Gastroesophageal sphincter (tissue), 4 donors: ENCODE results near the gene NRL. TPM values are rescaled to one million over a fixed set of nuclear protein-coding genes. Genes with fewer than 3 reads are reported as not detected.

Experiments used
- ATAC-seq: fragments of 150-250 bp; one replicate; pipeline ENCODE4 v1.9.1; 2016; ENCODE audit warnings: mild to moderate bottlenecking, moderate library complexity
- H3K27ac ChIP-seq, 4 donors: fragments of 200-600 bp; sonication (generic) in 3 of 4; 1 replicate in 3 of 4; 2 replicates in 1 of 4; pipeline ENCODE4 v1.5.1; 2016 to 2019
- H3K27me3 ChIP-seq: fragments of 200-600 bp; sonication (generic); one replicate; pipeline ENCODE4 v1.5.1; 2019
- H3K36me3 ChIP-seq, 2 donors: fragments of 200-600 bp; sonication (generic); one replicate each; pipeline ENCODE4 v1.5.1; 2019; ENCODE audit warnings: control low read depth in 1 of 2
- H3K4me1 ChIP-seq, 3 donors: fragments of 200-600 bp; sonication (generic); 1 replicate in 2 of 3; 2 replicates in 1 of 3; pipeline ENCODE4 v1.5.1; 2016 to 2019; ENCODE audit warnings: control low read depth in 2 of 3
- H3K4me3 ChIP-seq, 2 donors: fragments of 200-600 bp; sonication (generic); one replicate each; pipeline ENCODE4 v1.5.1; 2019; ENCODE audit warnings: mild to moderate bottlenecking in 1 of 2, moderate library complexity in 1 of 2
- H3K9me3 ChIP-seq, 3 donors: fragments of 200-600 bp; sonication (generic); one replicate each; pipeline ENCODE4 v1.5.1; 2017 to 2019; ENCODE audit warnings: control low read depth in 2 of 3
- EP300 ChIP-seq: sonication (generic); formaldehyde crosslinking; IDR thresholded peaks from one replicate; pipeline ENCODE4 v1.6.1; 2017; ENCODE audit warnings: antibody characterized with exemption, mild to moderate bottlenecking
- POLR2A ChIP-seq, 2 donors: fragments of 450-650 bp; IDR thresholded peaks; one replicate each; pipeline ENCODE4 v1.6.1; 2017; ENCODE audit warnings: antibody characterized with exemption in 2 of 2, mild to moderate bottlenecking in 2 of 2, moderate library complexity in 1 of 2
- POLR2AphosphoS5 ChIP-seq: sonication (generic); formaldehyde crosslinking; IDR thresholded peaks from one replicate; pipeline ENCODE4 v1.6.1; 2017; ENCODE audit warnings: antibody characterized with exemption
- WGBS, 2 donors: methylation state at CpG; one replicate each; pipeline ENCODE4 v1.1.5; 2018; ENCODE audit warnings: low coverage in 1 of 2; 5-methylcytosine and 5-hydroxymethylcytosine counted together
- total RNA-seq, 4 donors: library from RNA; depleted of rRNA; stranded (reverse); fragments of >200 nt; gene quantifications; one replicate each; pipeline ENCODE4 v1.1.0, GENCODE V29; 2016
- TF ChIP-seq, protein P1 (sequence below), 4 experiments: fragments of 200-600 bp in 2 of 4; fragments of 450-650 bp in 2 of 4; sonication (generic) in 1 of 4; IDR thresholded peaks; one replicate each; pipeline ENCODE4 v1.5.1; 2017 to 2019; ENCODE audit warnings: antibody characterized with exemption in 4 of 4, mild to moderate bottlenecking in 2 of 4, moderate library complexity in 2 of 4

The NRL gene
- total RNA-seq, 4 donors from 2014 or later: 0.81 to 10.4 (median 5.0) TPM; not detected in 1

GRCh38 chr14:24100982-24101494, 13.7 kb downstream of the NRL start:
- H3K9me3 ChIP-seq: no peaks in the 10 kb centered on the region
- TF ChIP-seq POLR2AphosphoS5 (no peak), EP300 (no peak), POLR2A (IDR thresholded peaks at IDR 0.05) (no peak)
- TF ChIP-seq, protein P1, sequence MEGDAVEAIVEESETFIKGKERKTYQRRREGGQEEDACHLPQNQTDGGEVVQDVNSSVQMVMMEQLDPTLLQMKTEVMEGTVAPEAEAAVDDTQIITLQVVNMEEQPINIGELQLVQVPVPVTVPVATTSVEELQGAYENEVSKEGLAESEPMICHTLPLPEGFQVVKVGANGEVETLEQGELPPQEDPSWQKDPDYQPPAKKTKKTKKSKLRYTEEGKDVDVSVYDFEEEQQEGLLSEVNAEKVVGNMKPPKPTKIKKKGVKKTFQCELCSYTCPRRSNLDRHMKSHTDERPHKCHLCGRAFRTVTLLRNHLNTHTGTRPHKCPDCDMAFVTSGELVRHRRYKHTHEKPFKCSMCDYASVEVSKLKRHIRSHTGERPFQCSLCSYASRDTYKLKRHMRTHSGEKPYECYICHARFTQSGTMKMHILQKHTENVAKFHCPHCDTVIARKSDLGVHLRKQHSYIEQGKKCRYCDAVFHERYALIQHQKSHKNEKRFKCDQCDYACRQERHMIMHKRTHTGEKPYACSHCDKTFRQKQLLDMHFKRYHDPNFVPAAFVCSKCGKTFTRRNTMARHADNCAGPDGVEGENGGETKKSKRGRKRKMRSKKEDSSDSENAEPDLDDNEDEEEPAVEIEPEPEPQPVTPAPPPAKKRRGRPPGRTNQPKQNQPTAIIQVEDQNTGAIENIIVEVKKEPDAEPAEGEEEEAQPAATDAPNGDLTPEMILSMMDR (IDR thresholded peaks at IDR 0.05): no peak
- H3K4me3 ChIP-seq: no peak overlapping the region
- H3K27me3 ChIP-seq: no peaks in the 10 kb centered on the region
- H3K4me1 ChIP-seq: no peaks in the 10 kb centered on the region
- WGBS, 2 donors: no CpG with 5 or more reads among the region's 3 CpGs
- no peak overlapping the region for H3K27ac ChIP-seq
- H3K36me3 ChIP-seq: peaks cover 0 to 54% of the 10 kb centered on the region in 2 donors
- ATAC-seq: no peak

- Histone ChIP-seq H3K4me3 (no peak overlapping the region), H3K27ac (no peak overlapping the region), H3K36me3 (peaks cover 0 to 54% of the 10 kb centered on the region in 2 donors), H3K27me3 (no peaks in the 10 kb centered on the region), H3K9me3 (no peaks in the 10 kb centered on the region), H3K4me1 (peaks cover 0 to 5% (median 2%) of the 10 kb centered on the region in 3 donors)
- TF ChIP-seq POLR2A (IDR thresholded peaks at IDR 0.05) (no peak), POLR2AphosphoS5 (no peak), EP300 (no peak)
- TF ChIP-seq, protein P1 (IDR thresholded peaks at IDR 0.05): no peak
- 83 to 100% methylated on average over 1 to 3 of the region's 4 CpGs for WGBS, 2 donors
- no peak for ATAC-seq
These were observed 14.4 kb downstream of the NRL start for GRCh38 chr14:24100197-24100981.

- Histone ChIP-seq H3K27me3 (no peaks in the 10 kb centered on the region), H3K36me3 (peaks cover 0 to 50% of the 10 kb centered on the region in 2 donors), H3K27ac (no peak overlapping the region), H3K9me3 (no peaks in the 10 kb centered on the region), H3K4me3 (no peak overlapping the region), H3K4me1 (peaks cover 0 to 17% (median 8%) of the 10 kb centered on the region in 3 donors)
- whole genome bisulfite sequencing, 2 donors: no CpG with 5 or more reads among the region's 17 CpGs
- ATAC-seq: no peak
- TF ChIP-seq EP300 (no peak), POLR2AphosphoS5 (no peak), POLR2A (IDR thresholded peaks at IDR 0.05) (no peak)
- TF ChIP-seq, protein P1 (IDR thresholded peaks at IDR 0.05): no peak
These were observed 15.6 kb downstream of the NRL start for GRCh38 chr14:24098927-24099813.

GRCh38 chr14:24098229-24098926, 16.4 kb downstream of the NRL start:
- ATAC-seq: no peak
- TF ChIP-seq POLR2A (IDR thresholded peaks at IDR 0.05) (no peak), POLR2AphosphoS5 (no peak), EP300 (no peak)
- TF ChIP-seq, protein P1 (IDR thresholded peaks at IDR 0.05): no peak
- no peak overlapping the region for H3K27ac ChIP-seq
- no peaks in the 10 kb centered on the region for H3K27me3 ChIP-seq
- 83 to 98% methylated on average over 1 to 6 of the region's 16 CpGs for WGBS, 2 donors
- no peaks in the 10 kb centered on the region for H3K9me3 ChIP-seq
- peaks cover 0 to 25% (median 8%) of the 10 kb centered on the region in 3 donors for H3K4me1 ChIP-seq
- no peak overlapping the region for H3K4me3 ChIP-seq
- peaks cover 0 to 42% of the 10 kb centered on the region in 2 donors for H3K36me3 ChIP-seq
